AG04449 (cell line): ENCODE data around the gene METRN.

Source experiments
- CTCF ChIA-PET: fragments of 350-600 bp; formaldehyde crosslinking; extraction: SDS; loops from one replicate; lab custom pipeline; 2021; ENCODE audit warnings: antibody characterized with exemption; lab: Yijun Ruan, JAX
- POLR2A ChIA-PET: fragments of 400-600, 350-600 bp; formaldehyde crosslinking; extraction: SDS; loops from one replicate; lab custom pipeline; 2020; ENCODE audit warnings: antibody characterized with exemption, inconsistent platforms; lab: Yijun Ruan, JAX
- DNase-seq: peaks from one replicate; pipeline ENCODE4 v3.0.0-alpha.2; 2010; ENCODE audit warnings: low read depth, low spot score
- H3K4me3 ChIP-seq: 2 replicates; pipeline ENCODE4 v1.5.1; 2011; ENCODE audit warnings: low read depth, mild to moderate bottlenecking, control low read depth, low read length
- TF ChIP-seq, protein P1 (sequence below): IDR thresholded peaks from one replicate; pipeline ENCODE4 v1.5.1; 2011; ENCODE audit warnings: mild to moderate bottlenecking, moderate library complexity, low read length, control low read depth, inconsistent platforms; ENCODE audit not compliant: insufficient read depth; ENCODE audit errors: missing control alignments

The METRN gene

DNA sequence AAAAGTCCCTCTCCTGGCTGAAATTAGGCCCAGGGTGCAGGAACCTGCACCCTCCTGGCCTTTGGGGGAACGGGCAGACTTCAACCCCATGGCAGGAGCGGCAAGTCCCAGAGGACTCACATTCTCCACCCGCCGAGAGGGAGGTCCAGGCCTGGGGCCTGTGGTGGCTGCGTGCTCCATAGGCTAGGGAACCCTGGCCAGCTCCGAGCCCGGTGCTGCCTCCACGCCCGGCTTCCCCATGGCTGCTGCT lies 11.2 kb downstream of the METRN start:
- H3K4me3 ChIP-seq, result no peak overlapping the region; the same call in 1 of the 2 replicates
- CTCF ChIA-PET, result interaction anchor here (1.1 to 7.4 kb wide), 3 partner anchors 11 to 14 kb away, joined by 3 to 75 read pairs (median 16); partner anchors contain the start of genes CIAO3 and METRN
- TF ChIP-seq, protein P1, sequence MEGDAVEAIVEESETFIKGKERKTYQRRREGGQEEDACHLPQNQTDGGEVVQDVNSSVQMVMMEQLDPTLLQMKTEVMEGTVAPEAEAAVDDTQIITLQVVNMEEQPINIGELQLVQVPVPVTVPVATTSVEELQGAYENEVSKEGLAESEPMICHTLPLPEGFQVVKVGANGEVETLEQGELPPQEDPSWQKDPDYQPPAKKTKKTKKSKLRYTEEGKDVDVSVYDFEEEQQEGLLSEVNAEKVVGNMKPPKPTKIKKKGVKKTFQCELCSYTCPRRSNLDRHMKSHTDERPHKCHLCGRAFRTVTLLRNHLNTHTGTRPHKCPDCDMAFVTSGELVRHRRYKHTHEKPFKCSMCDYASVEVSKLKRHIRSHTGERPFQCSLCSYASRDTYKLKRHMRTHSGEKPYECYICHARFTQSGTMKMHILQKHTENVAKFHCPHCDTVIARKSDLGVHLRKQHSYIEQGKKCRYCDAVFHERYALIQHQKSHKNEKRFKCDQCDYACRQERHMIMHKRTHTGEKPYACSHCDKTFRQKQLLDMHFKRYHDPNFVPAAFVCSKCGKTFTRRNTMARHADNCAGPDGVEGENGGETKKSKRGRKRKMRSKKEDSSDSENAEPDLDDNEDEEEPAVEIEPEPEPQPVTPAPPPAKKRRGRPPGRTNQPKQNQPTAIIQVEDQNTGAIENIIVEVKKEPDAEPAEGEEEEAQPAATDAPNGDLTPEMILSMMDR, result no peak
- no peak for DNase-seq
- POLR2A ChIA-PET, result no interaction called here

DNA sequence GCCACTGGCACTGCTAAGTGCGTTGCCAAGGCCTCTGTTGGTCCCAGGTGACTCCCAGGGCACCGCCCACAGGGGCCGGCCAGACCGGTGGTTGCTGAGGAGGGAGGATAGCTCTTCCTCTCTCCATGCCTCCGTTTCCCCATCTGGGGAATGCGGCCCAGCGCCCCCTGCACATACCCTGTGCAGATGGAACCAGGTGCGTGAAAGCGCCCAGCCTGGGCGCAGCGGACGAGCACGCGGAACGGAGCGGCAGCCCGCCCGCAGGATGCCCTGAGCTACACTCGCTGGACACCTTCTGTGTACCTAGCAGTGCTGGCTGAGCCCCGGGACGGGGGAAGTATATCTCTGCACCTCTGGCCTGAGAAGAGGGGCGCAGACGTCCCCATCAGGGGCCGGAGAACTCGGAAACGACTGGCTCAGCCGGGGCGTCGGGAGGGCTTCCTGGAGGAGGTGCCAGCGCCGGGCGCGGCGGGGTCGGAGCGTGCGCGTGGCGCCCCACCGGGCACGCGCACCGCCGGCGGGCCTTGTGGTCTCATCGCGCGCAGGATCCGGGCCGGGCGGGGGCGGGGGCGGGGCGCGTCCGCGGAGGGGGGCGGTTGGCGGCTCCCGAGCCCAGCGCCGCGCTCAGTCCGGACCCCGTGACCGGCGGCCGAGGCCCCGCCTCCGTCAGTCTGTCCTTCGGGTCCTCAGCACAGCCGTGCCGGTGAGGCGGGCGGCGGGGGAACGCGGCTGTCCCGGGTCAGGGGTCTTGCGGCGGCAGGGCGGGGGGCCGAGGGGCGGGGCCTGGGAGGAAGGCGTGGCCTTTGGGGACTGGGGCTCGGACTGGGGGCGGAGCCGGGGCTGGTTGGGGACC lies 11.7 kb downstream of the METRN start, which contains the start of the genes CCDC78 and HAGHL:
Gene CCDC78, minus strand, starts transcription at position 6 of the 853 bp plus-strand sequence. CDS start 76 bp downstream, outside the sequence.
Gene HAGHL, plus strand, starts transcription at position 669 of the 853 bp plus-strand sequence. CDS start 404 bp downstream, outside the sequence.
- ChIA-PET CTCF (interaction anchor here (1.1 to 7.4 kb wide), 3 partner anchors 10 to 14 kb away, joined by 3 to 75 read pairs (median 16); partner anchors contain the start of genes CIAO3 and METRN), POLR2A (no interaction called here)
- H3K4me3 ChIP-seq, result peak within 1 kb of the TSS; percentile 71
- no peak for DNase-seq
- TF ChIP-seq, protein P1, result no peak

DNA sequence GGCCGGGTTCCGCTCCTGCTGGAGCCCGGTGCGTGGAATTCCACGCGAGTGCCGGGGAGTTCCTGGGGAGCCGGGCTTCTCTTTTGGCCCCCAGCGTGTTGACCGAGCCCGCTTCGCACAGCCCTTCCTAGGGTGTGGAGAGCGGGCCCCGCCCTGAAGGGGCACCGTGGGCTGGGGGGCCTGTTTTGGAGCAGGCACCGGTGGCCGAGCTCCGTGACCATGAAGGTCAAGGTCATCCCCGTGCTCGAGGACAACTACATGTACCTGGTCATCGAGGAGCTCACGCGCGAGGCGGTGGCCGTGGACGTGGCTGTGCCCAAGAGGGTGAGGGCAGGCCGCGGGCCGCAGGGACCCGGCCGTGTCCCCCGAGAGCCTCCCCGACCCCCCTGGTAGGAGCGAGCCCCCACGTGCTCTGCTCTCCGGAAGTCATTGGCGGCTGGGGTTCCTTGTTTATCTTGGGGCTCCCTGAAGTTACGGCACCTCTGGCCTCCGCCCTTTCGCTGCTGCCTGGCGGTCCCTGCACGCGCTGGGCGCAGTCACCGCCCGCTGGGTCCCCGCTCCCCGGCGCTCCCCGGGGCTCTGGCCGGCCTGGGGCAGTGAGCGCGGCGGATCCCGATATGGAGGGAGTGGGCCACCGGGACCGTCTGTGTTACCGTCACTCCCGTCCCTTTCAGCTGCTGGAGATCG lies 12.5 kb downstream of the METRN start:
- no peak for DNase-seq
- ChIA-PET CTCF (interaction anchor here (0.7 to 7.4 kb wide), 5 partner anchors 8 to 57 kb away, joined by 3 to 75 read pairs (median 4); partner anchors contain the start of genes CIAO3 and METRN), POLR2A (interaction anchor here (1.3 kb wide), 1 partner anchor 11 kb away, joined by 6 read pairs; no protein-coding TSS in a partner anchor)

DNA sequence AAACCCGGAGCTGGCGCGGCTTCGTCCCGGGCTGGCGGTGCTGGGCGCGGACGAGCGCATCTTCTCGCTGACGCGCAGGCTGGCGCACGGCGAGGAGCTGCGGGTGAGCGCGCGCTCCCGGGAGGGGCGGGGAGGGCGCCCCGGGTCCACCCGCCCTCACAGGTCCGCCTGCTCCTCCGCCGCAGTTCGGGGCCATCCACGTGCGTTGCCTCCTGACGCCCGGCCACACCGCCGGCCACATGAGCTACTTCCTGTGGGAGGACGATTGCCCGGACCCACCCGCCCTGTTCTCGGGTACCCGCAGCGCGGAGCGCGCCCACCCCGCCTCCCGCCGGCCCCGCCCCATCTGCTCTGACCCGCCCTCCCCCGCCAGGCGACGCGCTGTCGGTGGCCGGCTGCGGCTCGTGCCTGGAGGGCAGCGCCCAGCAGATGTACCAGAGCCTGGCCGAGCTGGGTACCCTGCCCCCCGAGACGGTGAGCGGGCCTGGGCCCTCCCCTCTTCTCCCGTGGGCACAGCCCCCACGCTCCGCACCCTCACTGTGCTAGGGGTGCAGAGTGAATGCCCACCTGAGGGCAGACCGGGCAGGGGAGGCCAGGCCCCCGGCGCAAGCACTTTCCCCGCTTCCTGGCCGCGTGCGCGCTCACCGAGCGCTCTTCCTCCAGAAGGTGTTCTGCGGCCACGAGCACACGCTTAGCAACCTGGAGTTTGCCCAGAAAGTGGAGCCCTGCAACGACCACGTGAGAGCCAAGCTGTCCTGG lies 13.4 kb downstream of the METRN start:
- TF ChIP-seq, protein P1, result no peak
- H3K4me3 ChIP-seq, result peak overlapping the region; percentile 71
- CTCF ChIA-PET, result interaction anchor here (0.7 to 7.4 kb wide), 5 partner anchors 9 to 56 kb away, joined by 3 to 75 read pairs (median 4); partner anchors contain the start of genes CIAO3 and METRN
- no peak for DNase-seq
- POLR2A ChIA-PET, result interaction anchor here (0.8 to 1.3 kb wide), 2 partner anchors 12 to 60 kb away, joined by 3 to 6 read pairs; partner anchors contain the start of gene CHTF18

More for the DNA sequence above, 12.5 kb downstream of the METRN start:
- TF ChIP-seq, protein P1, result no peak
- H3K4me3 ChIP-seq, result peak overlapping the region; percentile 71

DNA sequence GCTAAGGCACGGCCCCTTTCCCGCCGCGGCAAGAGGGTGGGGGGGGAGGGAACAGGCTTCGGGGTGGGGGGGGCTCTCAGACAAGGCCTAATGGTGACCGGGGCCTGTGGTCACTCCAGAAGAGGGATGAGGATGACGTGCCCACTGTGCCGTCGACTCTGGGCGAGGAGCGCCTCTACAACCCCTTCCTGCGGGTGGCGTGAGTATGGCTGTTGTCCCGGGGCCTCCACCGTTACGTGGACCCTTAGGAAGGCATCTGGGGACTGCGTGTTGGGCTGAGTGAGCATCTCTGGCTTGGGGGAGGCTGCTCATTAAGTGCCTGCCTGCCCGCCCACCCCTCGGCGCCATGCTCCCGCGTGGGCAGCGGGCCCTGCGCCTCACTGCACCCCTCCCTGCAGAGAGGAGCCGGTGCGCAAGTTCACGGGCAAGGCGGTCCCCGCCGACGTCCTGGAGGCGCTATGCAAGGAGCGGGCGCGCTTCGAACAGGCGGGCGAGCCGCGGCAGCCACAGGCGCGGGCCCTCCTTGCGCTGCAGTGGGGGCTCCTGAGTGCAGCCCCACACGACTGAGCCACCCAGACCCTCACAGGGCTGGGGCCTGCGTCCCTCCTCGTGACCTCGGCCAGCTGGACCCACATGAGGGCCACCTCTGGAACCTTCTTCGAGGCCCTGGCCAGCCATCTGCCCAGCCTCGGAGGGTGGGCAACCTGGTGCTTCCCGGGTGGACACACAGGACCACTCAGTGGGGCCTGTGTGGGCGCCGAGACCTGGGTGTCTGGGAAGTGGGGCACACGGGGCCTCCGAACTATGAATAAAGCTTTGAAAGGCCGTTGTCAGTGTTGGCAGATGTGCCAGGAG lies 14.2 kb downstream of the METRN start:
- ChIA-PET POLR2A (interaction anchor here (1.9 kb wide), 1 partner anchor 8 kb away, joined by 7 read pairs; the partner anchor contains the start of gene ANTKMT), CTCF (interaction anchor here (1.1 to 7.4 kb wide), 3 partner anchors 12 to 57 kb away, joined by 3 to 75 read pairs (median 48); partner anchors contain the start of genes CIAO3 and METRN)

More for the DNA sequence above, 14.2 kb downstream of the METRN start:
- TF ChIP-seq, protein P1, result no peak
- H3K4me3 ChIP-seq, result peak overlapping the region; percentile 71
- no peak for DNase-seq
